Natural killer cell (primary cell): Measurements from ENCODE around the gene AR. TPM values are rescaled to one million over a fixed set of nuclear protein-coding genes. Genes with fewer than 3 reads are reported as not detected.
"Not testable (repeated sequence)": the region's sequence is repeated elsewhere in the genome, so short reads cannot be mapped to it uniquely, and the experiment has no call there.

Experiments
- ATAC-seq, 3 donors: fragments of 150-1000 bp in 2 of 3; fragments of 200-7000 bp in 1 of 3; cut with Tn5 transposase; 1 replicate in 1 of 3; 2 replicates in 2 of 3; pipeline ENCODE4 v1.10.0; 2021; ENCODE audit warnings: mild to moderate bottlenecking in 2 of 3, moderate library complexity in 2 of 3
- DNase-seq, 2 donors: peaks; one replicate each; pipeline versions ENCODE4 v3.0.0 to v3.0.0-alpha.2; 2013 to 2021; ENCODE audit warnings: mixed read lengths in 1 of 2
- H3K27ac ChIP-seq: one replicate; pipeline ENCODE4 v1.5.1; 2013; ENCODE audit warnings: mild to moderate bottlenecking, low read length
- H3K27me3 ChIP-seq: one replicate; pipeline ENCODE4 v1.6.1; 2013; ENCODE audit warnings: low read length; ENCODE audit not compliant: control insufficient read depth, insufficient read depth
- H3K36me3 ChIP-seq: one replicate; pipeline ENCODE4 v1.6.1; 2013; ENCODE audit warnings: low read length; ENCODE audit not compliant: control insufficient read depth, insufficient read depth
- H3K4me1 ChIP-seq: one replicate; pipeline ENCODE4 v1.6.1; 2013; ENCODE audit warnings: low read length; ENCODE audit not compliant: control insufficient read depth, insufficient read depth
- H3K4me3 ChIP-seq: one replicate; pipeline ENCODE4 v1.5.1; 2013; ENCODE audit warnings: low read length
- H3K9me3 ChIP-seq: one replicate; pipeline ENCODE4 v1.6.1; 2013; ENCODE audit warnings: low read length; ENCODE audit not compliant: control insufficient read depth, insufficient read depth
- H3K27ac Mint-ChIP-seq, 2 donors: one replicate each; pipeline ENCODE4 v1.8.0; 2022; ENCODE audit warnings: mild to moderate bottlenecking in 2 of 2, mixed read lengths in 2 of 2, moderate library complexity in 1 of 2
- H3K27me3 Mint-ChIP-seq, 2 donors: one replicate each; pipeline ENCODE4 v1.8.0; 2022; ENCODE audit warnings: low read depth in 2 of 2, mixed read lengths in 2 of 2
- H3K36me3 Mint-ChIP-seq: one replicate; pipeline ENCODE4 v1.8.0; 2022; ENCODE audit warnings: mixed read lengths
- H3K4me1 Mint-ChIP-seq, 2 donors: one replicate each; pipeline ENCODE4 v1.8.0; 2022; ENCODE audit warnings: mixed read lengths in 2 of 2
- H3K4me3 Mint-ChIP-seq: one replicate; pipeline ENCODE4 v1.8.0; 2022; ENCODE audit warnings: mild to moderate bottlenecking, moderate library complexity, mixed read lengths
- H3K9me3 Mint-ChIP-seq, 2 donors: one replicate each; pipeline ENCODE4 v1.8.0; 2022; ENCODE audit warnings: mixed read lengths in 2 of 2
- CTCF ChIP-seq: fragments of 200-600 bp; IDR thresholded peaks from one replicate; pipeline ENCODE4 v1.8.0; 2022; ENCODE audit warnings: antibody characterized with exemption
- WGBS: methylation state at CpG from one replicate; pipeline ENCODE4 v1.1.7; 2013; ENCODE audit warnings: missing lambda C conversion rate; ENCODE audit not compliant: insufficient coverage; 5-methylcytosine and 5-hydroxymethylcytosine counted together
- intact Hi-C: fragments of 100-400 bp; cut with micrococcal nuclease; formaldehyde crosslinking; loops from one replicate; pipeline ENCODE4 v1.14.2; 2022
- total RNA-seq, 4 donors: library from RNA; stranded (reverse); fragments of 120-200 nt in 1 of 4; gene quantifications; one replicate each; pipeline versions ENCODE4 v1.2.3 to v1.2.4, GENCODE V29; 2013 to 2022

The AR gene
- total RNA-seq, 3 donors from 2014 or later (not counting 1 experiment from before 2014, with no cell fraction given): 0.02 TPM; not detected in 2

GRCh38 chrX:67624325-67624724 lies 80.5 kb downstream of the AR start:
- intact Hi-C loops: no loop called here
- Histone ChIP-seq H3K4me1 (no peaks in the 10 kb centered on the region), H3K27me3 (no peaks in the 10 kb centered on the region), H3K9me3 (no peaks in the 10 kb centered on the region), H3K27ac (no peak overlapping the region), H3K4me3 (no peak overlapping the region), H3K36me3 (no peaks in the 10 kb centered on the region)
- ATAC-seq: no peak
- Mint-ChIP-seq H3K27ac (no peak overlapping the region), H3K4me3 (no peak overlapping the region), H3K36me3 (no peaks in the 10 kb centered on the region), H3K9me3 (peaks cover 0 to 2% of the 10 kb centered on the region in 2 donors), H3K27me3 (no peaks in the 10 kb centered on the region), H3K4me1 (no peaks in the 10 kb centered on the region)
- TF ChIP-seq CTCF: no peak
- no peak for DNase-seq

- WGBS: 100% methylated on average over 1 of the region's 2 CpGs
- Mint-ChIP-seq H3K36me3 (no peaks in the 10 kb centered on the region), H3K27ac (no peak overlapping the region), H3K9me3 (no peaks in the 10 kb centered on the region), H3K4me1 (no peaks in the 10 kb centered on the region), H3K27me3 (no peaks in the 10 kb centered on the region), H3K4me3 (no peak overlapping the region)
- TF ChIP-seq CTCF: no peak
- Histone ChIP-seq H3K9me3 (no peaks in the 10 kb centered on the region), H3K27ac (no peak overlapping the region), H3K4me1 (no peaks in the 10 kb centered on the region), H3K27me3 (no peaks in the 10 kb centered on the region), H3K36me3 (no peaks in the 10 kb centered on the region), H3K4me3 (no peak overlapping the region)
- intact Hi-C loops: no loop called here
- DNase-seq (no peak), ATAC-seq (no peak)
Observed at GRCh38 chrX:67635424-67635823, 91.6 kb downstream of the AR start.

- Histone ChIP-seq H3K9me3 (no peaks in the 10 kb centered on the region), H3K27me3 (no peaks in the 10 kb centered on the region), H3K4me1 (no peaks in the 10 kb centered on the region), H3K36me3 (no peaks in the 10 kb centered on the region), H3K27ac (no peak overlapping the region), H3K4me3 (no peak overlapping the region)
- Mint-ChIP-seq H3K27ac (no peak overlapping the region), H3K9me3 (no peaks in the 10 kb centered on the region), H3K27me3 (no peaks in the 10 kb centered on the region), H3K4me1 (no peaks in the 10 kb centered on the region), H3K4me3 (no peak overlapping the region), H3K36me3 (no peaks in the 10 kb centered on the region)
- DNase-seq (no peak), ATAC-seq (no peak)
- intact Hi-C loops: no loop called here
- TF ChIP-seq CTCF: no peak
Observed at GRCh38 chrX:67636532-67636931, 92.7 kb downstream of the AR start.

GRCh38 chrX:67637293-67637692 lies 93.5 kb downstream of the AR start:
- H3K27me3 Mint-ChIP-seq, DNase-seq, H3K4me1 ChIP-seq, H3K9me3 ChIP-seq, H3K27me3 ChIP-seq, ATAC-seq, H3K4me3 ChIP-seq, H3K4me3 Mint-ChIP-seq, H3K27ac ChIP-seq, H3K9me3 Mint-ChIP-seq, H3K27ac Mint-ChIP-seq, H3K36me3 ChIP-seq, intact Hi-C loops, H3K4me1 Mint-ChIP-seq, H3K36me3 Mint-ChIP-seq: not testable (repeated sequence)
- 95% methylated on average over 2 of the region's 3 CpGs for WGBS
